HG03342 (cell line): Measurements from ENCODE around the gene ASL.
"Not testable (repeated sequence)": the region's sequence is repeated elsewhere in the genome, so short reads cannot be mapped to it uniquely, and the experiment has no call there.

ENCODE experiments used
- ATAC-seq: cut with Tn5 transposase; IDR thresholded peaks from one replicate; pipeline ENCODE4 v1.9.1; 2021; ENCODE audit warnings: mild to moderate bottlenecking, moderate library complexity; ENCODE audit not compliant: unreplicated experiment

ASL gene

DNA sequence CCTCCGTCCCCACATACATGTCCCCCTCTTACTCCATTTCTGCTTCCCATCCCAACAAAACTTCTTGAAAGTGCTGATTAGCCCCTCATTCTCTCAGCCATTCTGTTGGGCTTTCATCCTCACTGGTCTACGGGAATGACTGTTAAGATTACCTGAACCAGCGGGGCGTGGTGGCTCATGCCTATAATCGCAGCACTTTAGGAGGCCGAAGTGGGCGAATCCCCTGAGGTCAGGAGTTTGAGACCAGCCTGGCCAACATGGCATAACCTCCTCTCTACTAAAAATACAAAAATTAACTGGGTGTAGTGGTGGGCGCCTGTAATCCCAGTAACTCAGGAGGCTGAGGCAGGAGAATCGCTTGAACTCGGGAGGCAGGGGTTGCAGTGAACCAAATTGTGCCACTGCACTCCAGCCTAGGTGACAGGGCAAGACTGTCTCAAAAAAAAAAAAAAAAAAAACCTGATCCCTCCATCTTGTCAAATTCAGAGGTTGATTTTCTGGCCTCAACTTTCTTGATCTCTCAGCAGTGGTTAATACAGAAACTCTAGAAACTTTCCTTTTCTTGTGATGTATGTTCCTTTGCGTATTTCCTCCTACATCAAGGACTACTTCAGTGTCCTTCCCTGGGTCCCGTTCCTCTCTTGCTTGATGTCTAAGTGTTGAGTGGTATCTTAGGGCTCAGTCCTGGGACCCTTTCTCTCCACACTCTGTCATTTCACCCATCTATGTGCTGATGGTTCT lies 41.2 kb downstream of the ASL start:
- ATAC-seq: not testable (repeated sequence)

DNA sequence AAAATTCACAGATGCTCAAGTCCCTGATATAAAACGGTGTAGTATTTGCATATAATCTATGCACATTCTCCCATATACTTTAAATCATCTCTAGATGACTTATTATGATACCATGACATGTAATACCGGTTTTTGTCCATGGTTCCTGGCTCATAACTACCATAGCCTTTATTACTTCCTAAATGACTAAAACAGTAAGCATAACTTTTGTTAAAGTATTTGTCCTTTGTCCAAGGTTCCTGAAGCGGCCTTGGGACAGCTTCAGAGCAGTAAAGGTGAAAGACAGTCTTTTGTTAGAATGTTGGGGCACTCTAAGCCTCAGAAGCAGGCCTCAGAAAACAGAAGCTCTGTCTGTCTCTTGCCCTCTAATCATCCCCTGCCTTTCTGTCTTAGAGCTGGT lies 43.0 kb downstream of the ASL start:
- no peak for ATAC-seq

- no peak for ATAC-seq
These were observed 43.7 kb downstream of the ASL start for GRCh38 chr7:66119245-66119850.

DNA sequence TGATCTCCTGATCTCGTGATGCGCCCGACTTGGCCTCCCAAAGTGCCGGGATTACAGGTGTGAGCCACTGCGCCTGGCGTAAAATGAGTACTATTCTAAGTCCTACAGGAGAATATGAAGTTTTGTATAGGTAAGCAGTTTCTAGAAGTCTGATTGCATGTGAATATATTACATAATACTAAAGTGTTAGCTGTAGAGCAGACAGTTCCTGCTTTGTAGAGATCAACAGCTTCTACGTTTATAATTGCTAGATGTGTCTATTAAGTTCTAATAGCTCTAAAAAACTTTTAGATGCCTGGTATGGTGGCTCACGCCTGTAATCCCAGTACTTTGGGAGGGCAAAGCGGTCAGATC lies 47.5 kb downstream of the ASL start:
- ATAC-seq: no peak

DNA sequence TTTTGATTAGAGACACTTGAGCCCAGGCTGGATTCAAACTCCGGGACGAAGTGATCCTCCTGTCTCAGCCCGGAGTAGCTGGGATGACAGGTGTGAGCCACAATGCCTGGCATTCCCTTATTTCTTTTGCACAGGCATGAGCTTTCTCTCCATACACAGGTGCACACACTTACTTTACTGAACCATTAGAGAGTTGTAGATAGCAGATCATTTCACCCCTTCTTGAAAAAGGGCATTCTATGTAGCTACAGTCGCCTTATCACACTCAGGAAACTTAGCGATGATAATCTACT lies 48.9 kb downstream of the ASL start:
- ATAC-seq: not testable (repeated sequence)

DNA sequence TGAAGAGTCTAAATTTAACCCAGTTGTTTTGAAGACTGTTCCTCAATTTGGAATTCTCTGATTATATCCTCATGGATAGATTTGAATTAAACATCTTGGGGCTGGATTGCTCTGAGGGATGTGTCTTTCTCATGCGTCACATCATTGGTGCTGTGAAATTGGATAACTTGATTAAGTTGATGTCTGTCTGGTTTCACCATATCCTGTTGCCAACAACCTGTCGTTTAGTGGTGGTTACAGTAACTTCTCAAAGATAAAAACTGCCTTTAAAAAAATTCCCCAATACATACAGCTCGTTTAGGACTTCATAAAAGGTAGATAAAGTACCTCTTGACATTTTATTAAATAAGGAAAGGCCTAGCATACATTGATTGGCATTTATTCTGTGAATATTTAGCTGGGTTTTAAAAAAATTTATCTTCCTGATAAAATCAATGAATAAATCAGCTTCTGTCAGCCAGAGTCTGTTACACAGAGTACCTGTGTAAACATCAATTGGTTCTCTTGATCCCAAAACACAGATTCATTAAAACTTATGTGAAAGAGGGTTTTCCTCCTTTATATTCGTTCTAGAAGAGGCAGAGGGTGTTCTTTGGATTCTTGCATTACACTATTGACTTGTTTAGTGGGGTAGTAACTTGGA lies 49.6 kb downstream of the ASL start:
- ATAC-seq: no peak

GRCh38 chr7:66125781-66126352 lies 50.2 kb downstream of the ASL start:
- not testable (repeated sequence) for ATAC-seq

DNA sequence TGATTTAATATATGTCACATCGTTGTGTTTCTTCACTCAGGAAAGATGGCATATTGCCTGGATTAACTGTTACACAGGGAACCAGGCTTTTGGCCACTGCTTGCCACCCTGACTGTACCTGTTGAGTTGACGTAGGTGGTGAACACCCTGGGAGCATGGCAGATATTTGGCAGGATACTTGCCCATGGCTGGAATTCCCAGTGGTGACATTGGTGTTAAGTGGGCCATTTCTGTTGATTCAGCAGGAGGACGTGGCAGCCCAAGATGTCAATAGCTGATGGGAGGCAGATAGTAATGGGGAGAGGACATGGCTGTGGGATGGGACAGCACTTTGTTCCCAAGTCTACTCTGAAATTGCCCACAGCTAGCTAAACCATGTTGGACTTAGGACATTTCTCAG lies 51.6 kb downstream of the ASL start:
- not testable (repeated sequence) for ATAC-seq

GRCh38 chr7:66138994-66139752 lies 63.6 kb downstream of the ASL start:
- ATAC-seq: no peak

- ATAC-seq: no peak
These were observed 65.3 kb downstream of the ASL start for GRCh38 chr7:66140924-66141323.

- no peak for ATAC-seq
These were observed 66.7 kb downstream of the ASL start for GRCh38 chr7:66142334-66142733.

DNA sequence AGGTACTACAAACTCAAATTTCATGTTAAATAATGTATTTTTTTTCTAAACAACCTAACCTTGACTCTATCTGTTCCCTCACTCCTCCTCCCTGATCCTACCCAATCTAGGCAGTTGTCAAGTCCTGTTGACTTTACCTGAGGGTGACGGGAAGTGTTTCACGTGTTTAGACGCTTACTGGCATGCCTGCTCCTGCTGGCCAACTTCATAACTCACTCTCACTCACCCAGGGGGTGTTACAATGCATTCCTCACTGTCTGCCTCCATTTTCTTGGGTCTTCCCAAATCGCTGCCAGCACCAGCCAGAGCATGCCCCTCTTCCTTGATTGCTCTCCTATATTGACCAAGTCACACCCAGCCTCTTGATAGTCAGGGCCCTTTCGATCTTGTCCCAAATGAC lies 67.4 kb downstream of the ASL start:
- no peak for ATAC-seq
